GM10847 (cell line): ENCODE data around the gene CLIP1.
A peak's percentile ranks its signal among the peaks of the same experiment; 100 is the strongest.

Source experiments
- POLR2A ChIP-seq: IDR thresholded peaks from 2 replicates; pipeline ENCODE4 v1.6.1; 2011; ENCODE audit not compliant: insufficient read length; ENCODE audit errors: extremely low read depth

Gene CLIP1

DNA sequence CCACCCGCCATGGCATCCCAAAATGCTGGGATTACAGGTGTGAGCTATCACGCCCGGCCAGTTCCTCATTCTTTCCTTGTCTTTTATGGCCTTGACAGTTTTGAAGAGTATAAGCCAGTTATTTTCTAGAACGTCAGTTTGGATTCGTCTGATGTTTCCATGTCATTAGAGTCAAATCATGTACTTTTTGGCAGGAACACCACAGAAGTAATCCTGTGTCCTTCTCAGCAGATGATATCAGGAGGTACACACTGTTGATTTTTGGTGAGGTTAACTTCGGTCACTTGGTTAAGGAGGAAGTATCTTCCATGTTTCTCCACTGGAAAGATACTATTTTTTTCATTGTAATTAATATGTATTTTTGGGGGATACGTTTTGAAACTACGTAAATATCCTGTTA is 131.0 kb downstream of the CLIP1 start:
- no peak for TF ChIP-seq POLR2A

DNA sequence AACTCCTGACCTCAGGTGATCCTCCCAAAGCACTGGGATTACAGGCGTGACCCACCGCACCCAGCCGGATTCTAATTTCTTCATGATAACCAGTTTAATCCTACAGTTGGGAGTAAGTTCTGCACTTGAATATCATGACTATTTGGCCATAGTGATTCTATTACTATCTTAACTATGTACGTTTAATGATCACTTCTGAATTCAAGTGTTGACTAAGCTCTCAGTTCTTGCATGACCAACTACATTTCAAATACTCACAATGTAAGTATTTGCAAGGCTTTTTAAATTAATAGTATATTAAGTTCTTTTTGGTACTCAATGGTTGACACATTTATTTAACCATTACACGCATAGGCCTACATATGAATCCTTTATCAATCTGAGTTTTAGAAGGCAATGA is 138.8 kb downstream of the CLIP1 start:
- no peak for TF ChIP-seq POLR2A

DNA sequence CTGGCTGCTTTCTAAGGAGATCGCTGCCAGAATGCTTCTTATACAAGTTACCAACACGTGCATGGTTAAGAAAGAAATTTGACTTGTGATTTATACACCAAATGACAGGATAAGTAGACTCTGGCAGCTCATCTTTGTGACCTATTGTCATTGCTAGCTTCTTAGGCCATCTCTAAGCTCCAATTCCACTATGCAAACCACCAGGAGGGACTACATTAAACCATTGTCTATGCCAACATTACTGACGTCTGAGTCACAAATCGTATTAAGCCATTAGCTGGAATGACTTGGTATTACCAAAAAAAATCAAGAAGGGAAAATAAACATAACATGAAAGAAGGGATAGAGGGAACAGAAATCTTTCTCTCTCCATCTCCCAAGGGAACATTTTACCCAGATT is 140.4 kb downstream of the CLIP1 start:
- no peak for TF ChIP-seq POLR2A

DNA sequence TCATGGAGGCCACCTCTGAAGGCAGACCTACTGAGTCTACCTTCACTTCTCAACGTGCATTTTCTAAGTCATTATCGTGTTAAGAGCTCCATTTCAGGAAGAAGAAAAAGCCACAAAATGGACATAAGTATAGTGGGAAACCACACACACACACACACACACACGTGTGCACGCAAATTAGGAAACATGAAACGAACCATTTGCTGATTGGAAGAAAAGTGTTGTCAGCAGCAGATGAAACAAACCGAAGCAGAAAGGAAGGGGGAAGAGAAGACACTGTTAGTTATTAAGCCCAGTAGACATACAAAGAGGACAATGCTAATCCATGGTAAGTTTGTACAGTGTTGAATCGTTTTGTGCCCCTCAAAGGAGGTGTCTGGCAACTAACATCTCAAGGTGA is 146.2 kb downstream of the CLIP1 start:
- TF ChIP-seq POLR2A: no peak

DNA sequence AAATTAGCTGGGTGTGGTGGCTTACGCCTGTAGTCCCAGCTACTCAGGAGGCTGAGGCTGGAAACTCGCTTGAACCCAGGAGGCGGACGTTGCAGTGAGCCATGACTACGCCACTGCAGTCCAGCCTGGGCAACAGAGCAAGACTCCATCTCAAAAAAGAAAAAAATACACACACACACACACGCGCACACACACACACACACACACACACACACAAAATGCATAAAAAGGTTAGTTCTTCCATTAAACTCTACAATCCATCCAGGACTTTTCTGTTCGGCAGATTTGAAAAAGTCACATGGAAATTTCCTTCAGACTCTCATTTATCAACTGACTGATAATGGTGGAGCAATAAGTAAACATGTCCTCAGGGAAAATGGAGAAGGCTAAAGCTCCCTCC is 147.0 kb downstream of the CLIP1 start:
- no peak for TF ChIP-seq POLR2A

DNA sequence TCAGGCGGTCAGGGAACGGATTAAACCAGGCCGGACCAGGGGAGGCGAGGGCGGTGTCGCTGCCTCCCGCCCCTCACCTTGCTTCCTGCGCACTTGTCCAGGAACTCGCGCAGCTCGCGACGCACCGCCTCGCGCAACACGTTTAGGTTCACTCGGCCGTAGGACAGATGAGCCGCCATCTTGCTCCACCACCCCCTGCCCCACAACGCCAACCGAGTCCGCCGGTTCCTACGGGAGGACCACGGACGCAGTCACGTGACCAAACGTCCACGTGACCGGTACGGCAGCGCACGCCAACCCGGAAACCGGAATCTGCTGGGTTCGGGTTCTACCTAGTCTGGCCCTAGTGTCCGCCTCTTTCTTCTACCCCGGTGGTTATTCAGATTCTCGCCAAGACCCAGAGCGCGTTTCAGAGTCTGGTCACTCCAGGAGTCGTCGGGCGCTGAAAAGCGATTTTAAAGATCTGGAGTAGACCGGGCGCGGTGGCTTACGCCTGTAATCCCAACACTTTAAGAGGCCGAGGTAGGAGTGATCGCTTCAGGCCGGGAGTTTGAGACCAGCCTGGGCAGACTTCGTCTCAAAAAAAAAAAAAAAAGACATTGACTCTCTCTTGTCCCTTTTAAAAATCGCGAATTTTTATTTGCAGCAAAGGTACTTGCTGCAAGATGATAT is 156.1 kb downstream of the CLIP1 start, which contains the start of gene VPS33A:
Gene VPS33A (minus strand): TSS at position 265 of the 672 bp plus-strand sequence. CDS start 86 bp downstream, at position 179.
- peak; percentile 79 for TF ChIP-seq POLR2A

DNA sequence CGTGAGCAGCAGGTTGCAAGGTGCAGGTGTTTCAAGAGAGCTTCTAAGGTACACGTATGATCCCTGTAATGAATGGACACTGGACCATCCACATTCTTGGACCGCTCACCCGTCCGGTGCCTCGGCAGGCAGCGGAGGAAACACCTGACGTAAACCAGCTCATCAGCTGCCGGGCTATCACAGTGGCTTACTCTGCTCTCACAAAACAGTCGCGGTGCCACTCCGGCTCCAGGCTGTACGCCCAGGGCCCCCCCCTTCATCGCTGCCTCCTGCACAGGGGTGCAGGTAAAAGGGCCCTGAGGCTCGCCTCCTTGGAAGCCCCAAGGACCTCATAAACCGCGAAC is 156.6 kb downstream of the CLIP1 start:
- TF ChIP-seq POLR2A: no peak

DNA sequence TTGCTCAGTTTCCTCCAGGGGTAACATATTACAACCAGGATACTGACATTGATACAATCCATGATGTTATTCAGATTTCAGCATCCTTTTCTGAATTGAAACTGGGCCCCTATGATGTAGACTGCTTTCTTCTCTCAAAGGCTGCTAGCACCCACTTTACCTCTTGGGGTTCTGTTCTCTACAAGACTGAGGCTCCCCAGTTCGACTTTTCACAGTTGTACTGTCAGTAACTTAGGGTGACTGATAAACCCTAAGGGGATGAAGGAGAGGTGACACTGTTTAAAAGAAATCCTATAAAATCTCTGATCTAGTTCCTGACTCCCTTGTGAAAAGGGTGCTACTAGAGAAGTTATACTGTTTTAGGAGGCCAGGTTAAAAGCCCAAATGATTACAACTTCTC is 157.0 kb downstream of the CLIP1 start:
- no peak for TF ChIP-seq POLR2A

DNA sequence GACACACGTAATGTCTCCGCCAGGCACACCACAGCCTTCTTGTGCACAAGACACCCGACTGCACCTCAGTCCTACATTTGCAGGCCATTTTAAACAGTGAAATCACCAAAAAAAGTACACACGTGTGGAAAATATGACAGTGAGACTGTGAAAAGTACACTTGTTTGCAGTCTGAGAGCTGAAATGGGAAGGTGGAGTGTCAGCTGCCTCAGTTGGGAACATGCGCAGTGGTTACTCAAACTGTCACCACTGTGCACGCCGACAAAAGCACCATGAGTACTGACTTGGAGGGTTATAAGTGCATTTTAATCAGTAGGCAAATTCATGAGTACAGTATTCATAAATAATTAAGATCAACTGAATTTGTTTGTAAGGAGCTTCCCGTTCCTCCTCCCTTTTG is 171.9 kb downstream of the CLIP1 start:
- no peak for TF ChIP-seq POLR2A

DNA sequence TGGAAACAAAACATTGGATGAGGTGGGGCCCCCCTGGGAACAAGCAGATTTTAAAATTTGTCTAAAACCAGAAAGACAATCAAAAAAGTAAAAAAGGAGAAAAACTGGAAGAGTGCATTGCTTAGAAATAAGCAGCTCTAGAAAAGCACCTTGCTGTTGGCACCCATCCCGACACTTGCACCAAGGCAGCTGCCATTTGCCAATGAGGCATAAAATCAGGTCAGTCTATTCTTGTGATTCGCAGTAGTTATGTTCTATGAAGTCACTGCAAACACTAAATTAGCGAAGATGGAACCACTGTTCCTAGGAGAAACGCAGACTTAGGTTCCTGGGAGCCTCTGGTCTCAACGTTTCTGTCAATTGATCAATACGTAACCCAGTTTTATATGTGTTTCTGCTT is 172.4 kb downstream of the CLIP1 start:
- TF ChIP-seq POLR2A: no peak

DNA sequence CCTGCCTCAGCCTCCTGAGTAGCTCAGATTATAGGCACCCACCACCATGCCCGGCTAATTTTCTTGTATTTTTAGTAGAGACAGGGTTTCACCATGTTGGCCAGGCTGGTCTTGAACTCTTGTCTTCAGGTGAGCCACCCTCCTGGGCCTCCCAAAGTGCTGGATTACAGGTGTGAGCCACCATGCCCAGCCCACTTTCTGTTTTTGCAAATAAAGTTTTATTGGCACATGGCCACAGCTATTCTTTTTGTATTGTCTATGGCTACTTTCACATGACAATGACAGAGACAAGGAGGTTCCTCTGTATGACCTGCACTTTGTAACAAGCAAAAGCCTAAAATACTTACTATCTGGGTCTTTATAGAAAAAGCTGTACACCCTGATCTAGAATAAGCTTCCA is 176.9 kb downstream of the CLIP1 start:
- TF ChIP-seq POLR2A: no peak

DNA sequence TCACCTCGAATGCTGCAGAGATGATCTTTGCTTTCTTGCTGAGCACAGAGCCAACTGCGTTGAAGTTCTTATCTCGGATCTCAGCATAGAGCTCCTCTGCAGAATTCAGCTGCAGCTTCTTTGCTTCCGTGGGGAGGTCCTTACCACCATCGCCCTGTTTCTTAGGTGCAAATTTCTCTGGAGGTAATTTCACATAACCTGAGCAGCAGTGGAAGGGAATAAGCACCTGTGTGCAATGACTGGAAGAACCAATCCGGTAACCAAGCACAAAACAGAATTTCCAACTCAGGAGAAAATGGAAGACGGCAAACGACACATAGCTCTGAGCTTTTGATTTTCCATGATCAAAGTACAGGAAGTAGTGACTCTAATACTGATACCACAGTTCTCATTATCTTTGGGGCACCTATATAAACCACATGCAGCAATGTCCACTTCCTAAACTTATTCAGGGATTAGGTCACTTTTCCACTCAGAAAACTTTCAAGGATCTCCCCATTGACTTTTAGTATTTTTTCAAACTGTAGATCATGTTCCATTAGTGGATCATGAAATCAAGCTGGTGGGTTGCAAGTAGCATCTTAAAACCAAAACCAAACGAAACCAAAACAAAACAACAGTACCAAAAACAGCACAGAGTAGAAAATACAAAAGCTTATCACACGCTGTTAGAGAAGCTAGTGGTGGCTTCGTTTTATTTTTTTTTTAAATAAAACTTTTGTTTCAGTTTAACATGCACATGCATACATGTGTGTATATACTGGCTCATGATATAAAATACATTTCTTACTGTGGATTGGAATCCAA is 177.7 kb downstream of the CLIP1 start:
- TF ChIP-seq POLR2A: no peak

DNA sequence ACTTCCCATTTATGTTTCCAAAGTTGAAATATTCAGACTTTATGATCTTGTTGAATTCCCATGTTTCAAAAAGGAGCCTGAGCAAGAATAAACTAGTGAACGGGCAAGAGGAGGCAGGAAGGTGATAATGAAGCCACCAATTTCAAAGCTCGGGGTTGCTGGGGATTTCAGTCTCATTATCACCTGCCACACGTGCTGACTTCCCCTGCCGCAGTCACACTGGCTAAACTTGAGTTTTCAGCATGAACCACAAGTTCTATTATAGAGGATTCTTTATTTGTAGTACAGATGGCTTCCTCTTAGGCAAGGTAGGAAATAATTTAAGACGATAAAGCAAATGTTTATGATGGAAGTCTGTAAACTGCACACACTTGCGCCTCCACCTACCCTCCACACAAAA is 178.5 kb downstream of the CLIP1 start:
- TF ChIP-seq POLR2A: no peak

DNA sequence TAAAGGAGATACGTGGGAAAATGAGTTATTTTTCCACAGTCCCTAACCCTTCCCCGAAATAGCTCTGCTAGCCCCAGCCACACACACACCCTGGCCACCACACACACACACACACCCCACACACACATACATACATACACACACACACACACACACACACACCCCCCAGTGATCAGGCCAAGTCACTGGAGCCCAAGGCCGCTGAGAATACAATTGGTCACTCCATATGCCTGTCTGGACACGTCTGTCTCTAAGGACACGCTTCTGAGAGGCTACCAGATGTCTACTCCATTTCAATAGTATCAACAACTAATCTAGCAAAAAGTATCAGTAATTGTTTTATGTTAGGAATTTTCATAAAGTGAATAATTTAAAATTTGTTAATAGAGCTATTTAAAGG is 183.6 kb downstream of the CLIP1 start:
- no peak for TF ChIP-seq POLR2A

DNA sequence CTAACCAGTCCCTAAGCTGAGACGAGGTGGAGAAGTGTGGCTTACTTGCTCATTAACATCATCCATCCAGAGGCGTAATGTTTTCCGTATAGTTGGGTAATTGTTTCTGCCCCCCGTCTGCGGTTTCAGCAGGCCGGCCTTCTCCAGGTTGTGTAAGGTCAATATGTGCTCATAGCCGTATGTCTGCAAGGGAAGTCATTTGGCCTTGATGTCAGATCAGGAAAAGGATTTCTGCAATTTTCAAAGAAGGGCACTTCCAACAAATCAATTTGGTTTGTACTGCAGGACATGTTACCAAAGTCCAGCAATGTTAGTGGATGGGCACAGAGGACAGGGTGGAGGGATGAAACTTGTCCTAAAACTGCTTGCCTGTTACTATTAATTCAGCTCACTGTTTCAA is 186.7 kb downstream of the CLIP1 start:
- no peak for TF ChIP-seq POLR2A

DNA sequence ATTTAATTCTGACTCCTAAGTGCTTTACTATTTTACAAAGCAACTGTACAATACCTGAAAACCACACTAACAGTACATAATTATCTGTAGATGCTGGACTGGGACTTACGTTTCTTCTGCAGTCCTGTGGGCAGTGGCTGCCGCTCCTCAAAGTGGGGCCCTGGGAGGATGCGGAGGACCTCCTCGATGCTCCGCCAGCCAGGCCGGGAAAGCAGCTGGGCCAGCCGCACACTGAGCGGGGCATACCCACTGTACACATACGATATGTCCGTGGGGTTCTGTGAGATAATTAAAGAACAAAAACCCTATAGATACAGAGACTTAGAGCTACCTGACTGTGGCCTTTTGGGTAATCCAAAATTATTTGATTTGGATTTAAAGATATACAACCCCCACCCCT is 189.8 kb downstream of the CLIP1 start:
- TF ChIP-seq POLR2A: no peak

DNA sequence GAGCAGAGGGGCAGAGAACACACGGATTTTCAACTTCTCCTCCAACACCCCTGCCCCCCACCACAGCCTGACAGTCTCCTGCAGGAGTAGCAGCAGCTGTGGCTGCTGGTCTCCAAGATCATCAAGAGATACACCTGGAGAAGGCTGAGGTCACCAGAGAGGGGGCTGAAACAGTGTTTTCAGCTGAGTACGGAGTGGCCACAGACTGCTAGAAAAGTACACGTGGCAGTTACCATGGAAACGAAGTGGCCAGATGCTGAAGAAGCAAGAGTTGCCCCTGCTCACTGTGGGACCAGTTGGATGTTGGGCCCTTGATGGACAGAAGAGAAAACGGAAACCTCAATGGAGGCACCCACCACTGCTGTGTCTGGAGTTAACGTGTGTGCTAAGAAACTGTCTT is 191.7 kb downstream of the CLIP1 start:
- TF ChIP-seq POLR2A: no peak
